Epidermal melanocyte (primary cell): Measurements from ENCODE around the gene RPH3AL.

Source experiments
- DNase-seq: peaks from one replicate; pipeline ENCODE4 v3.0.0; 2011; ENCODE audit warnings: low spot score; ENCODE audit not compliant: insufficient read length

Gene RPH3AL

DNA sequence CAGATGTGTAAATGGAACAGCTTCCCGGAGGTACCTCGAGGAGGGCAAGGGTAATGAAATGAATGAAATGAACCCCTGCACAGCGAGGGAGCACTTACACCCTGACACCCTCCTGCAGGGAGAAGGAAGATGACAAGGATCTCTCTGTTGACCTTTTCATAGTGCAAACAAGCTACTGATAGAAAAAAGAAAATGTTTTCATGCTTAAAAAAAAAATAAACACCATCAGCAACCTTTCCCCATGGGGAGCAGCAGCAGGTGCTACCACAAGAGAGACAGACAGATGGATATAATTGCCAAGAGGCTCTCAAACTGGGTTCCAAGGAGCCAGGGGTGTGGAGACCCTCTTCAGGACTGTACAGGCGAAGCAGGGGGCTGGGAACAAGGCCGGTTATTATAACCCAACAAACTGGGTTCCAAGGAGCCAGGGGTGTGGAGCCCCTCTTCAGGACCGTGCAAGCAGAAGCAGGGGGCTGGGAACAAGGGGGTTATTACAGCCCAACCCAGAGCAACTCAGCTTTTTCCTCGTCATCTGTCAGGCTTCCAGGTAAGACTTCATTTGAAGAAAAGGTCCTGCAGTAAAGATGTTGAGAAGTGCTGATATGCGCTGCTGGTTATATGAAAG, 718 bp upstream of the RPH3AL start:
- DNase-seq = no peak

DNA sequence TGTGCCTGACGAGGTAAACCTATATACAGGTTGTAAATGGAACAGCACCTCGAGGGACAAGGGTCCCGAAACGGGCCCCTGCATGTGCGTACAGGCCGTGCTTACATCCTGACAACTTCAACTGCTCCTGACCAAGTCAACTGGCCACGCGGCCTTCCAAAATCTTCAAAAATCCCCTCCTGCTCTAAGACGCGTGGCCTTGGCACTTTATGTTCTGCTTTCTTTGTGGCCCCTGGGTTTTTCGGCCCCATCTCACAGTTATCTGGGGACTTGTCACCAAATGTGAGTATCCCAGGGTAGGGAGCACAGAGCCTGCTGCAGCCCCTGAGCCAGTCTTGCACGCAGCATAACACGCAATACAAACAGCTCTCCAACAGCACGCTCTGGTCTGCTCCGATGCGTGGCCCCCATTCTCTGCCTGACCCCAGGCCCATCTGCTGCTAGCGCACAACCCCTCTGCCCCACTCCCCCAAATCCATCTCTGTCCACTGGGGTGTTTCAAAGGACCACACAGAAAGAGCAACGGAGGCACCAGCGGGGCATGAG, 659 bp downstream of the RPH3AL start:
- no peak for DNase-seq

DNA sequence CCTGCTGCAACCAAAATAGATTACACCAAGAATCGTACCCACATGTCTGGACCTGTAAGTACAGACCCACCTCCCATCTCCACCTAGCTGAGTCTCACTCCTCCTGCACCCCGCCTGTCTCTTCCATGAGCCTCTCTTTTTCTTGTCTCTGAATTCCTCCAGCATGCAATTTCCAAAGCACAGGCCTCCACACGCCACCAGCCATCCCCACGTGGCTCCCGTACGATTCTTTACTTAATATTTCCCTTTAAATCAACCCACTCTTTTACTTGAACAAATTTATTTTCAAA, 1.2 kb downstream of the RPH3AL start:
- DNase-seq = no peak

DNA sequence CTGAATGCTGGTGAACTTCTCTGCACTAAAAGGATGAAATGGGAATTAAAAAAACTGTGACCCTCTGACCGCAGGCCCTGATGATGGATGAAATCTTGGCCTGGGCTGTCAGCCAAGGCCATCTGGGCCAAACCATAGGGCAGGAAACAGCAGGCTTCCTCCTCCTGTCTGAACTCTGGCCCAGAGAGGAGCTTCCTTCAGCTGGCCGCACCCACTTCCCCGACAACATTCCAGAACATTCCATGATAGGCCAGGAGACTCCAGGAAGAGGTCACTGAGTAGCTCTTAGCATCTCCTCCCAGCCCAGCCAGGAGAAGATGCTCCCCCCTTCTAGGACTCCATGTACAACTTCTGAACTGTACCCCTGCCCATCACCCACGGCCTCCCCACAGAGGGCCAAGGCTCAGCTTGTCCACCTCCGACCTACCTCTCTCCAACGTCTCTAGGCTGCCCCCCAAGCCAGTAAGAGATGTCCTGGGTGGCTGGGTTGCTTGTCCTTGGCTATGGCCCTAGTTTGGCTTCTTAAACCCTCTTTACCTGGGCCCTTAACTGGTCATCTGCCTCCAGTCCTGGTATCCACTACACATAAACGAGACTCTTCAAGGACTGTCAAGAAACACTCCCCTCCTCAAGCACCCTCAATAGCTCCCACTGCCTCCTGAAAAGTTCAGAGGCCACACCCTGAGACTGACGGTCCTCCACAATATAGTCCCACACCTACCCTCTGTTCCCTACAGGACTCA, 1.7 kb downstream of the RPH3AL start:
- DNase-seq = no peak

DNA sequence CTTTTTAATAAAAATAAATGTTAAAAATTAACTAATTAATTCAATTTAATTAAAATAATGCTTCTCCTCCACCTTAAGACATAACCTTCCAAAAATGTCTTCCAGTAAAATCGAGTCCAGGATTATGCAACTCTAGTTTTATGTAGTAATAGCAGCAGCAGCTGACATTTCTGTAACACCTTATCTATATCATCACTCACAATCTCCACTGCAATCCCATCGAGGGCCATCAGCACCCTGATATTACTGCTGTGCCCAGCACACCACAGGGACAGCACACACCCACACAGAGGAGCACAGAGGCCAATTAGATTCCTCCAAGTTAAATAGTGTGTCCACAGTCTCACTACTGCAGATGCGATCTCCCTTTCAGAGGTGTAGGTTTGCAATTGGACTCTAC, 2.9 kb downstream of the RPH3AL start:
- DNase-seq = no peak

DNA sequence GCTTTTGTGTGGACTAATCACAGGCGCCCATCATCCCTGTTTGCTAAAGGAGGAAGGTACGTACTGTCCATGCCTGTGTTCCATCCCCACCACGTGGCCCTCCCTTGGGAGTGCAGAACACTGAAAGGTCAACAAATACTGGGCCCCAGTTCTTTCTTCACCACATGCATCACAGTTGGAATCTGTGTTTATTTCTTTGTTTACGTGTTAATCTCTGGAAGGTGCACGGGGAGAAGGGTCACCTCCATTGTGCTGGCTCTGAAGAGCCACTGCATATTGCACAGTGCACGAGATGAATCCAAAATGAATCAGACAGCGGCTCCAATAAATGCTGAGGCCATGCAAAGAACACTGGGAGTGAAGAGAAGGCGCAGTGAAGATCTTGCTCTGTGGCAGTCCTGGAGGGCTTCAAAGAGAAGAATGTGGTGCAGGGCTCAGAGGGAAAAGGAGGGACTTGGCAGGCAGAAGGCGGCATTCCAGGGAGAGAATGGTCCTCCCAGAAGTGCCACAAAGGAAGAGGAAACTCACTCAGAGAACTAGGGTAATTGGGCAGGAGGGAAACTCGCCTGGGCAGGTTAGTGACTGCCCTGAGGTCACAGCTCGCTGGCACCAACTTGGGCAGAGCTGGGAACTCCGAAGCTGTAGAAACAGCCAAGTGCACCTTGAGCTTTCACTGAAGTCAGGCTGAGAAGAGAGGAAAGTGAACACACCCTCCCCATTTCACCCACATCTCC, 3.7 kb downstream of the RPH3AL start:
- no peak for DNase-seq

DNA sequence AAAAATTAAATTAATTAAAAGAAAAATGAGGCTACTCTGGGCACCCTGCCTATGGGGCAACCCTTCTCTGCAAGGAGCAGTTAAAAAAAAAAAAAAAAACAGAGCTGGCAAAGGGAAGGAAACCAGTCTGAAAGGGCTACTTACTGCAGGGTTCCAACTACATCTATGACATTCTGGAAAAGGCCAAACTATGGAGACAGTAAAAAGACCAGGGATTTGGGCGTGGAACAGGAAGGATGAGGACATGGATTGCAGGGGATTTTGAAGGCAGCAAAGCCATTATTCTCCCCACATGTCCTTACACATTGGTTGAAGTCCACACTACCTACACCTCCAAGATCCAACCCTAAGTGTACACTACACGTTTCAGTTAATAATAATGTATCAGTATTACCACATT, 4.6 kb downstream of the RPH3AL start:
- DNase-seq = no peak

DNA sequence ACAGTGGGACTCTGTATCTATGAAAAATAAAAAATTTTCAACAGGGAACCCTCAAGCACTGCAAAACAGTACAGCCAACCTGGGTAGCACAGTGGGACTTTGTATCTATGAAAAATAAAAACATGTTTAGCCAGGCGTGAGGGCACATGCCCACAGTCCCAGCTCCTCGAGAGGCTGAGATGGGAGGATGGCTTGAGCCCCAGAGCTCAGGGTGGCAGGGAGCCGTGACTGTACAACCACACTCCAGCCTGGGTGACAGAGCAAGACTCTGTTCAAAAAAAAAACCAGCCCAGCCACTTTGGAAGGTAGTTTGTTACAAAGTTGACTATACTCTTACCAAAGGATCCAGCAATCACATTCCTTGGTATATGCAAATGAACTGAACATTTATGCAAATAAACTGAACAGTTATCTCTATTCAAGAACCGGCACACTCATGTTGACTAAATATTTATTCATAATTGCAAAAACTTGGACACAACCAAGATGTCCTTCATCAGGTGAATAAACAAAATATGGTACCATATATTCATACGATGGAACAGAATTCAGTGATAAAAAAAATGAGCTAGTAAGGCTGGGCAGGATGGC, 5.2 kb downstream of the RPH3AL start:
- DNase-seq = no peak

DNA sequence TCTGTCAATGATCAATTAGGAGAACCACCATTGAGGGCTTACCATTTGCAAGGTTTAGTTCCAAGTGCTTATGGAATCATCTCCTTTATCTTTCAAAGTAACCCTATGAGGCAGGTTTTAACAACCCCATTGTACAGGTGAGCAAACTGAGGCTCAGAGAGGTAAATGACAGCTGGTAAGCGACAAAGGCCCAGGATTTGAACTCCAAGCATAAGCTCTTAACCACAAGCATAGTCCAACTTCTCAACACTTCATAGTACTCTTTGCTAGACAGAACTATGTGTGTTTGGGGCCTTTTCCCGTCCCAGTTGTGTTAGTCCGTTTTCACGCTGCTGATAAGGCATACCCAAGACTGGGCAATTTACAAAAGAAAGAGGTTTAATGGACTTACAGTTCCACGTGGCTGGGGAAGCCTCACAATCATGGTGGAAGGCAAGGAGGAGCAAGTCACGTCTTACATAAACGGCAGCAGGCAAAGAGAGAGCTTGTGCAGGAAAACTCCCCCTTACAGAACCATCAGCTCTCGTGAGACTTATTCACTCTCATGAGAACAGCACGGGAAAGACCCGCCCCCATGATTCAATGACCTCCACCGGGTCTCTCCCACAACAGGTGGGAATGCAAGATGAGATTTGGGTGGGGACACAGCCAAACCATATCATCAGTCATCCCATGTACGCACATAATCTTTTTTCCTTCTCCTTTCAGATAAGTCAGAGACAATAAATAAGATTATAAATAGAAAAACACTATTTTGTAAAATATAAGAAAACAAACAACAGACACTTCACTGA, 6.4 kb downstream of the RPH3AL start:
- no peak for DNase-seq

DNA sequence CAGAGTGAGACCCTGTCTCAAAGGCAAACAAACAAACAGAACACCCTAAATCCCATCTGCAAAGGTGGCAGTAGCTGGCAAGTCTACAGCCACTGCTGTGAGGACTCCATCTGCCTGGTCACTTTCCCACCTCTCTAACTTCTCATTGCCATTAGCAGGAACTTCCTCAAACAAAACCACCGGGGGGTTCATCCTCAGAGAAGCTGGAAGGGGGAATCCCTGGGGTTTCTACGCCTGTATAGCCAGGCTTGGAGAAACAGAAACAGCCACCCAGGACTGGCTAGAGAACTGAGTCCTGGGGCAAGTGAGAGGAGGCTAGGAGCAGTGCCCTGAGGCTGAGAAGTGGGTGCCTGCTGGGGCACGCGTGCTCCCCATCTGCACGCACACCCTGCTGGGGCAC, 7.3 kb downstream of the RPH3AL start:
- no peak for DNase-seq

DNA sequence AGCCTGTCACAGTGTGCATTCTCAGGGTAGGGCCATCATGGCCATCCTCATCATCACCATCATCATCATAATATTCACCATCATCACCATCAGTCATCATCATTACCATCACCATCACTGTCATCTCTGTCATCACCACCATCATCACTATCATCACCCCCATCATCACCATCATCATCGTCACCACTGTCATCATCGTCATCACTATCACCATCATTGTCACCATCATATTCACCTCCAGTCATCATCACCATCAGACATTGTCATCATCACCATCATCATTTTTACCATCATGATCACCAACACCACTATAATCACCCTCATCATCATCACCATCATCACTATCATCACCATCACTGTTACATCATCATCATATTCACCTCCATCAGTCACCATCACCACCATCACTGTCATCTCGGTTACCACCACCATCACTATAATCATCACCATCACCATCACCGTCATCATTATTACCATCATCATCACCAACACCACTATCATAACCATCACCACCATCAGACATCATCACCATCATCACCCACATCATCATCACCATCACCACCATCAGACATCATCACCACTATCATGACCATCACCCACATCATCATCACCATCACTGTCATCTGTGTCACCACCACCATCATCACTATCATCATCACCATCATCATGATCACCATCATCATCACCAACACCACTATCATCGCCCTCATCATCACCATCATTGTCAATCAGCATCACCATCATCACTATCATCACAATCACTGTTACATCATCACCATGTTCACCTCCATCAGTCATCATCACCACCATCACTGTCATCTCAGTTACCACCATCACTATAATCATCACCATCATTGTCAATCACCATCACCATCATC, 8.5 kb downstream of the RPH3AL start:
- no peak for DNase-seq

DNA sequence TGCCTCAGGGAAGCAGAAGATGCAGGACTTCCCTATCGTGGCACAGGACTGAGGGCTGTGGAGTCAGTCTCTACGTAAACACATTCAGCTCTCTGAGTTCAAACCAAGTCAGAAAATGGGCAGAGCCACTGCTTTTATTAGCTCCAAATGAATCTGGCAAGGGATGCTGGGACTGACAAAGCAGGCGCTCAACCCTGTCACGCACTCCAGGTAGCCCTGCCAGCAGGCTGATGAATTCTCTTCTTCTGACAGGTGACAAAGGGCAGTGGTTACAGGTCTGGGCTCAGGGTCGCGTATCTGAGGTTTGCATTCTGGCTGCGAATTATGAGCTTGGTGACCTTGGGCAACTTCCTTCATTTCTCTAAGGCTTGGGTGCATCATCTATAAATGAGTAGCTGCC, 9.4 kb downstream of the RPH3AL start:
- no peak for DNase-seq

DNA sequence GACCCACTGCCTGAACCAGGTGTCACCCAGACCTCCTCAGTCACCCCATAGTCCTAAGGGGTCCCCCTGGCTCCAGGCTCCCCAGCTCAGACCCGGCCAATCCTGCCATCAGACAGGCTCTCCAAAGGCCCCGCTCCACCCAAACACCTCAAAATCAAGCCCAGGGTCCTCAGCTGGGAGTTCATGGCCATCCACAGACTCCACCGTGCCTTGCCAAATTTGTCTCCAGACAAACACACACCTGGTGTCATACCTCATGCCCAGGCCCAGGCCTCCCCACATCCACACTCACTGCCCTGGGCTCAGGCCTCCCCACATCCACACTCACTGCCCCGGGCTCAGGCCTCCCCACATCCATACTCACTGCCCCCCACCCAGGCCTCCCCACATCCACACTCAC, 12.5 kb downstream of the RPH3AL start:
- no peak for DNase-seq

DNA sequence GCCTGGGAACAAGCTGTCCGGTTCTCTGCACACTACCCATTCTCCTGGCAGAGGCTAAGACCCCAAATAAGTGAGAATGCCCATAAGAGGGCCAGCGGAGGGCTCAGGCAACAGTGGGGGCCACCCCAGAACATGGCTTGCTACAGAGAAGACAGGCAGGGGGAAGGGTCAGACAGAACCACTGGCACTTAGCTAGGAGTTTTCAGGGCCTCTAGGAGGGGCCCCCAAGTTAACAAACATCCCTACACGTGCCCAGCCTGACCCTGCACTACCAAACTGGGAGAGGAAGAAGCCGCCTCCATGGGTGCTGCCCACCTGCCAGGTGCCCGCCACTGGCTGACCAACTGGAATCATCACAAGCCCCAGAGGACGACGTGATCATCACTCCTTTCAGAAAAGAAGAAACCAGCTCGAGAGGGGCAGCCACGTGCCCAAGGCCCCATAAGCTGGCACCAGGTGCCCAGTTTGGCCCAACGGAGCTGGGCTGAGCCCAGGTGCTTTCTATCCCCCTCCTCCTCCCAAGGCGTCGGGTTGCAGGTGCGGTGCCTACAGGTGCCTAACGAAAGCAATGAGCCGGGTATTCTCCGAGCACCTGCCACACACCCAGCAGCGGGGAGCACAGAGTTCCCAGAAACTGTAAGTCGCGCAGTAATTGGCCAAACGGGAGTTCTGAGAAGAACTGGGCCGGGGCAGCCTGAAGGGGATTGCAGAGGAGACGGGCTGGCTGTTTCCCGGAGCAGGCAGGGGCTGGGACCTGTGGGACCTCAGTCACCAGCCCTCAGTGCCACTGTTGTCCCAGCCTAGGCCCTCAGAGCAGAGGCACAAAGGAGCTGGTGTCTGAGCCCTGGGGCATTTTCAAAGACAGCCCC, 13.2 kb downstream of the RPH3AL start:
- DNase-seq = no peak

DNA sequence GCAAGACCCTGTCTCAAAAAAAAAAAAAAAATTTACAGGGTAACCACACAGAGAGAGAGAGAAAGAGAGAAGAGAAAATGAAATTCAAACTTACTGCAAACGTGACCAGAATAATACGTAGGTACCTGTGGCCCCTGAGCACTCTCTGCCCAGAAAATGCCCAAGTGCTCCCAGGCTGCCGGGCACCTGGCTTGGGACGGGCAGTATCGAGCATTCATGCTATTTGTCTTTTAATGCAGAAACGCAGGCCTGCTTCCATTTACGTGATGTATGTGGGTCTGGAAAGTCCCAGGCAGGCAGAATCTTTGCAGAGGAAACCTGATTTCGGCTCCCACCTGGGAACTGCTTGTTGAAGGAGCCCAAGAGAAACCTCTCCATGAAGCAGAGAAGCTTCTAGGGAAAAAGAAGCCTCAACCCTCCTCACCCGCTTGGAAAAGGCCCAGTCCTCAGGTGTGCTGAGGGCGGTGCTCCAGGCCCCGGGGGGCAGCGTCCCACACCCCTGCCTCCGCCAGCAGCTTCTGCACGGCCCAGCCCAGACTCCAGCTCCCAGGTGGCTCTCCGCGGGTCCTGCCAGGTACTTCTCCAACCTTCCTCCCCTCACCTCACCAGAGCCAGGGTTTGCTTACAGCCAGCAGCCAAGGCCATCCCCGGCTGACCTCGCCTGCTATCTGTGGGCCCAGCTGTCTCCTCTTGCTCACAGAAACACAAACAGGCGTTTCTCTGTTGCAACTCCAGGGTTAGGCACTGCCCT, 14.0 kb downstream of the RPH3AL start:
- no peak for DNase-seq

DNA sequence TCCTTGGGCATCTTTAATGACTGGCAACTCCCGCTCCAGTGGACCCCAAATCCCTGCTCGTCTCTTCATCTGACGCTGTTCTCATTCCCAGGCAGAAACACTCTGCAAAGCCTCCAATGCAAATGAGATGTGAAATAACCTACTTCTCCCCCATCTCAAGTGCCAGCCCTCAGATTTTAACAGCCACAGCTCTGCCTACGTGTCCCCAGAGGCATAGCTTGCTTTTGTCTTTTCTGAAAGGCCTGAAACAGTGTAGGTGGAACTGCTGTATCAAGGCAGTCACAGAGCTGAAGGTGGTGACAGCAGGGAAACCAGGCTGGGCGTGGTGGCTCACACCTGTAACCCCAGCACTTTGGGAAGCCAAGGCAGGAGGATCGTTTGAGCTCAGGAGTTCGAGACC, 14.7 kb downstream of the RPH3AL start:
- no peak for DNase-seq

DNA sequence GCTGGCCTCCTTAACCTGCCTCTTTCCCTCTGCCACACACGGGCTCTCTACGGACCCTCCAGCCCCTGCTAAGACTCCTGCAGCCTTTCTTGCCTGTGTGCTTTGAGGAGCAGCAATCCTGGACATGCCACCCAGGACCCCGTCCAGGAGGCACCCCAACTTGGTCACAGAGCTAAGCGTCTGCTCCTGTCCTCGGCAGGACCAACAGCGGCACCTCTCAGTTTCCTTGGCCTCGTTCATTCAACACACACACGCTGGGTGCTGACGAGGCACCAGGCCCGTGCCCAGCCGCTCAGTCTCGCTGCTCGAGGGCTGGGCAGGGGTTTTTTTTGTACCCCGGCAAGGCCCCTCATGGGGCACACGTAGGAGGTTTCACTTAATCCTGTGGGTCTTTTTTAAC, 15.2 kb downstream of the RPH3AL start:
- DNase-seq = no peak

DNA sequence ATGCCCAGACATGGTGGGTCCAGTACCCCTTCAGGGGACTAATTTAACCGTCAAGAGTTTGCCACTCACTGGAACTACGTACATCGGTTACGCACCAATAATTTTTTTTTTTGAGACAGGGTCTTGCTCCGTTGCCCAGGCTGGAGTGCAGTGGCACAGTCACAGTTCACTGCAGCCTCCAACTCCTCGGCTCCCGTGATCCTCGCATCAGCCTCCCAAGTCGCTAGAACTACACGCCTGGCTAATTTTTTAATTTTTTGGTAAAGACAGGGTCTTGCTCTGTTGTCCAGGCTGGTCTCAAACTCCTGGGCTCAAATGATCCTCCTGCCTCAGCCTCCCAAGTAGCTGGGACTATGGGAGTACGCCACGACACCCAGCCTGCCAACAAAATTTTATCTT, 15.6 kb downstream of the RPH3AL start:
- DNase-seq = no peak
